ENCODE measurements around the gene HDX.
"Not testable (repeated sequence)": the region's sequence is repeated elsewhere in the genome, so short reads cannot be mapped to it uniquely, and the experiment has no call there.

HDX gene

DNA sequence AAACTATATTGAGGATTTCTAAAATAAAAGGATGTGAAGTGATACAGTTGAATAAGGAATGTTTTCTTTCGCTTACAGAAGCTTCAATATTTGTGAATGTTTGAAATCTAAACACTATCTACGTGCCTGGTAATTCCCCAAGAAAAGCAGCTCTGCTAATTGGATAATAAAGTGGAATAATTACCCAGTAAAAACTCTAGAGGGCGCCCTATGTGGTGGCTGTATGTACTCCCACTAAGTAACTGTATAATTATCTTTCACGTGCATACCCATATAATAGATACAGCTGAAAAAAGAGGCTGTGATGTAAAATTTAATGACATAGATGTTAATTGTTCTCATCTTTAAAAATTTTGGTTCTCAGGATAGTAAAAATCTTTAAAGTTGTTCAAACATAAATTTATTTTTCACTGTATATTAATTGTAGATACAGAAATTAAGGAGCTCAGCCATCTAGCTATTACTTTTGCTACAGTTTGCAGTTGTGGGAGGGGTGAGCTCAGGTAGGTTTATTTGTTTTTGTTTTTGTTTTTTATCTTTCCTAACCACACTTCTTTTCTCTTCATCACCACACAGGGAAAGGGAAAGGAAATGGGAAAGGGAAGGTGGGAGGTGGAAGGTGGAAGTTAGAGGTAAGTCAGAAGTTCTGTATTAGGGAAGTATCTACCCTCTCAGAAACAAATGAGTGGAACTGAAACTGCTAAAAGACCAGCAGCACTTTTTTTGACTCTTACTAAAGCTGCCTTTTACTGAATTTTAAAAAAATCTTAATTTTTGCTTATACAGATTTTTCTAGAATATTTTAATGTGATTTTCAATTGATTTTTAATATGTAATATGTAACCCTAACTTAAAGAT is 162.5 kb downstream of the HDX start:
- DNase-seq (ENCODE audit: low spot score) = peak; percentile 49

- DNase-seq (ENCODE audit: low spot score) = no peak
Observed at GRCh38 chrX:84336646-84337045, 165.6 kb downstream of the HDX start.

- no peak for DNase-seq (ENCODE audit: low spot score)
Observed at GRCh38 chrX:84335121-84335520, 167.1 kb downstream of the HDX start.

- DNase-seq (ENCODE audit: low spot score) = no peak
Observed at GRCh38 chrX:84322083-84322827, 180.0 kb downstream of the HDX start.

DNA sequence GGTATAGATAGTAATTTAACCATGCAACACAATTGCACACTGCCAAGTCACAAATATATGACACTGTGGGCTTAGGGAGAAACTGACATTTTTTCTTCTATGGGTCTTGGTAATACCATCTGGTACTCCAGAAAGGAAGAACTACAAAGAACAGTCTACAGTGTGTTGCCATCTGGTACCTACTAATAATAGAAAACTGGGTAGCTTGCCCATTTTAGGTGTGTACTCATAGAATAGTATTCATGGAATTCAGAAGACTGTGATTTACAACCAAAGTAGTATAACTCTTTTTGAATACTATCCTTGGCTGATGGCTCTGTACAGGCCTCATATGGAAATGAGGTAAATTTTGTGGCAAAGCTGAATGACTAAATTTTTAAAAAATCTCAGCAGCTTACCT is 181.6 kb downstream of the HDX start:
- no peak for DNase-seq (ENCODE audit: low spot score)

DNA sequence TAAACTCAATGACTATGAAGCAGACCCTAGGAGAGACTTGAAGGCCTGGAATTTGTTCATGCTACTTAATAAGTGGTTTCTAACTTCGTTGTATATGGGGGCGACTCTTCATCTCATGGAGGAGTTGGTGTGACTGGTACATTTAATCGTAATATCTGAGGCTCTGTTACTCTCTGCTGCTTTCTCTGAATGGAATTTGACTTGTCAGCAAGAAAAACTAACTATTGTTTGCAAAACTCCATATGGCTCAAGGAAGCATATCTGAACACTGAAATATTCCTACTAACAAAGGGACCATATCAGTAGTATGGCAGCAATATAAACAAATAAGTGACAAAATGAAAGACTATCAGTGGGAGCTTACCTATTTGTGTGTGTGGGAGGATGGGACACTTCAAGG is 182.2 kb downstream of the HDX start:
- DNase-seq (ENCODE audit: low spot score) = no peak

- DNase-seq (ENCODE audit: low spot score) = no peak
Observed at GRCh38 chrX:84318661-84319060, 183.6 kb downstream of the HDX start.

- DNase-seq (ENCODE audit: low spot score) = not testable (repeated sequence)
Observed at GRCh38 chrX:84315946-84316345, 186.3 kb downstream of the HDX start.
